Activated CD4-positive, alpha-beta T cell treated with anti-CD3 and anti-CD28 coated beads for 1 hour (primary cell): ENCODE measurements around the gene CTXN3.

Experiments
- DNase-seq: peaks from one replicate; pipeline ENCODE4 v3.0.0-alpha.2; 2020

Gene CTXN3

GRCh38 chr5:127649018-127649439 lies at the start of gene CTXN3:
TSS of gene CTXN3 (plus strand) at chr5:127649082. CDS start at chr5:127657522, 8,440 bp downstream.
- DNase-seq = no peak

DNA sequence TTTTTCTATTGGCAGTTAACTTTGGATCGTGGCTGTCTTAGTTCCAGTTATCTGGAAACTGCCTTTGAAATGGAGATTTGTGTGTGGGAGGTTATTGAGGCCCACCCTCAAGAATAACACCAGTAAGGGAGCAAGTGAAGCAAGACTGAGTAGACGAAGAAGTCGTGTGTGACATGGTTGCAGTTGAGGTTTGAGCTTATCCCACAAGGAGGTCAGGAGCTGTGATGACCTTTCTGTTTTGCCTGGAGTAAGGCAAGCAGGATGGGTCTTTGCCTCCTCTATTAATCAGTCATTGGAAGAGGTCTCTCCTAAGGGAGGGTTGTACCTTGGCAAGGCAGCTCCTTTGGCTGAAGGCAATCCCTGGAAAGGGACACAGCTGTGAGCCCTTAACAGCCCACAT lies 49.6 kb upstream of the CTXN3 start:
- DNase-seq = no peak

DNA sequence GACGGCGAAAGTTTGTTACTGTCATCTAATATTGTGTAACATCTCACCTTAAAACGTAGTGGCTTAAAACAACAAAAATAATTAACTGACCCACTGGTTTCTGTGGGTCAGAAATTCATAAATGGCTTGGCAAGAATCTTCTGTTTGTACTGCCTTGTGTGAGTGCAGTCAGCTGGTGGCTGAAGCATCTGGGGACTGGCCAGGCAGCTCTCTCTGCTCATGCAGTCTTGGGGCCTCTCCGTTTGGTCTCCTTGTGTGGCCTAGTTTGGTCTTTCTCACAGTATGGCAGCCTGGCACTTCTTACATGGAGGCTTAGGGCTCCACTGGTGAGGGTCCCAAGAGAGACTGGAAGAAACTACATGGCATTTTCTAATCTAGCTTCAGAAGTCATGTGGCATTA lies 49.0 kb upstream of the CTXN3 start:
- no peak for DNase-seq

GRCh38 chr5:127601111-127601510 lies 47.8 kb upstream of the CTXN3 start:
- DNase-seq = no peak

- DNase-seq = no peak
Measured at GRCh38 chr5:127601601-127602000, 47.3 kb upstream of the CTXN3 start.

DNA sequence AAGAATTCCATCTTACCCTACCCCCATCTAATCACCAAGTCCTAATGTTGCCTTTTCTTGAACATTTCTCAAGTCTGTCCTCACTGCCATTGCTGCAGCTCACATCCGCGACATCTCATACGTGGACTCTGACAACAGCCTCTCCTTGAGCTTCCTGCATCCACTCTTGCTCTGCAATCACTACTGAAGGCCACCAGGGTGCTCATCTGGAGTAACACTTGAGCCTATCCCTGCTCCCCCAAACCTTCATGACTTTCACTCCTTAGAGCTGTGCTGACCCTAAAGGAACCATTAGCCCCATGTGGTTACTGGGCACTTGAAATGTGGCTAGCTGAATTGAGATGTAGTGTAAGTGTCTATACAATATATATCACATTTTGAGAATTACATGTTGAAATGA lies 46.4 kb upstream of the CTXN3 start:
- DNase-seq = no peak

DNA sequence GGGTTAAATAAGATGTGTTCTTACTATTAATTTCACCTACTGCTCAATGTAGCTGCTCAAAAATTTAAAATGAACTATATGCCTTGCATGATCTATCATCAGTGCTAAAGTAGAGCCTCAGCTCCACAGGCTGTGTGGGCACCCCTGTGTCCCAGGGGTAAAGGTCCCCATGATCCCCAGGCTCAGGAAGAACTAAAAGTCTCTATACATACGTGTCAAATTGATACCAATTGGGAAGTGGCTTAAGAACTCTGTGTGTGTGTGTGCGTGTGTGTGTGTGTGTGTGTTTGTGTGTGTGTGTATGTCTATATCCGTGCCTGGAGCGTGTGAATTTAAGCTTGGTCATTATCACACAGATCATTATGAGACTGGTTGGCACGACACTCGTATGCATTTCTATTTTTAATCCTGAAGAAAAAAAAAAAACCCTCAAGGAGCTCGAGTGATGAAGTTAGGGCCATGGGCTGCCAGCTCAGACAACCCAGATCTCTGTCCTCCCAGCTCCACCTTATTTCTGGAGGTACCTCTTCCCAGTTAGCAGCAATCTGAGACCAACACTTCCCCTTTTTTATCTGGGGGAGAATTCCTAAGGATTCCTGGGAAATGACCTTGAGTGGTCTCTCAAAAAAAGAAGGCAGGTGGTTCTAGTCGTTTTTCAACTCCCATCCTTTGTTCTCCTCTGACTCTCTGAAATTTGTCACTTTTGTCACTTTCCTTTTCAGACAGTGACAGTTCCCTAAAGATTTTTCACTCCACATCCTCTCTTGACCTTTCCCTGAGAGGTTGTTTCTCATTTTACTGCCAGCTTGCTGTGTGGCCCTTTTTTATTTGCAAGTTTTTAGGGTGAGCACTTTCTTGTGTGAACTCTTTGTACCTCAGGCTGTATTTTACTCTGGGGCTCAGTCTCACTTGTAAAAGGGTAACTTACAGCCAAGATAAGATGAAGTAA lies 45.7 kb upstream of the CTXN3 start:
- DNase-seq = no peak

DNA sequence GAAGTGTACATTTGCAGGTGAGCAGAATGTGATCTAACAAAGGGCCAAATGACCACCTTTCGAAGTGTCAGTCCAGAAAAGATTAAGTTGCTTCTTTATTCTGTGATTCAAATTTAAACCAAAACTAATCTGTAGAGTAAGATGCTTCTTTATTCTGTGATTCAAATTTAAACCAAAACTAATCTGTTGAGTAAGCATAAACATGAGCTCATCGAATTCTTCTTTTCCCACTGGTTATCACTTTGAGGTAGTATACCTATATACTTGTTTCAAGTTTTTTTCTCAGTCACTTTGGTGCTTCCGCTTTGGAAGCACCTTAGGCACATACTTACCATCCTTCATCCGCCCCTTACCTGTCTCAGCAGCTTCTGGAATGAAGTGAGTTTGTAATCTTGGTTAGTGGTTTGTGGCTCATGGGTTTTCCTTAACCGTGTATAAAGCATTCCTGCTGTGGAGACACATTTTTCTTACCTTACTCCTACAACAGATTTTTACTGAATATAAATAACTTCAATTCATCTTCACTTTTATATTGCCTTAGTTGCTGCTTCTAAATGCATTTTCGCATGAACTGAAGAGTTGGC lies 40.7 kb upstream of the CTXN3 start:
- no peak for DNase-seq

GRCh38 chr5:127609011-127609410 lies 39.9 kb upstream of the CTXN3 start:
- DNase-seq = no peak

GRCh38 chr5:127609957-127610356 lies 38.9 kb upstream of the CTXN3 start:
- DNase-seq = no peak

GRCh38 chr5:127612441-127613141 lies 36.3 kb upstream of the CTXN3 start:
- DNase-seq = no peak

GRCh38 chr5:127615916-127616315 lies 33.0 kb upstream of the CTXN3 start:
- DNase-seq = no peak

GRCh38 chr5:127619908-127620479 lies 28.9 kb upstream of the CTXN3 start:
- DNase-seq = no peak

DNA sequence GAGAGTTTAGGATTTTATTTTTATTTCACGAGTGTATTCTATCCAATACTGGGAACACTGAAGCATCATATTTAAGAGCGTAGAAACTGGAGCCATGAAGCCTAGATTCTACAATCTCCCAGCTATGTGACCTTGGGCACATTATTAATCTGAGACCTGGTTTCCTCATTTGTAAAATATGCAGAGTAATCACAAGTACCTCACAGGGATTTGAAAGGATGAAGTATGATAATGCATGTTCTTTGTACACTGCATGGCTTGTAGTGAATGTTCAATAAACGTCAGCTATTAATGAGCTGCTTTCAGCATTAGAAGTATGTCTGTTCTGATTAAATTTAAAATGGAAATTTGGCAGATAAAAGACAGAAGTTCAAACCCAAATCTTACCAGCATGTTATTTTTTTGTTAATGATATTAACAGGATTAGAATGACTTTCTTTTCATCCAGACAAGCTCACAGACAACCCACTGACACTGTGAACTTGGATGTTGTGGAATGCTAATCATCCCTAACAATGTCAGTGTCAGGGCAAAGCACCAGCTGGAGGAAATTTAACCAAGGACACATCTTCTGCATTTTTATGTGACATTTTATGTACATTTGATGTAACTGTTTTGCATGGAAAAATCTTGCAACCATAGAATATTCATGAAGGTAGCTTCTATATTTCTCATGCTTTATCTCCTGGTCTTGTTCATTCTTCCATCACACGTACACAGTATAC lies 27.1 kb upstream of the CTXN3 start:
- no peak for DNase-seq

- no peak for DNase-seq
Measured at GRCh38 chr5:127634007-127634406, 14.9 kb upstream of the CTXN3 start.

GRCh38 chr5:127639828-127640227 lies 9.1 kb upstream of the CTXN3 start:
- DNase-seq = no peak

- DNase-seq = no peak
Measured at GRCh38 chr5:127642949-127643348, 5.9 kb upstream of the CTXN3 start.

DNA sequence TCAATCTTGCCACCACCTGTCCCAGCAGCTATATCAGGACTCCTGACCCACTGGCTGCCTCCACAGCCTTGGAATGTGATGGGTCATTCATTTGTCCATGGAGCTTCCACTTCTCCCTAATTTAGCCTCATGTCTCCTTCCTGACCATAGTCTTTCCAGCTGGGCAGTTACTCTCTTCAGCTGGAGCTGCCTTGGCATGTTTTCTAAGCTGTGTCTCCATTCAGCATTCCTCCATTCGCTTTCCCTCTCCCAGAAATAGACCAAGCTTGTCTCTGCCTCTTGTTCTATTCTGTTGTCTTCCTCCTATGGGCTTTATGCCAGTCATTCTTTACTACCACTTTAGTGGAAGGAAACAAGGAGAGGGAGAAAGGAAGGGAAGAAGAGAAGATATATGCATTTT lies 5.3 kb upstream of the CTXN3 start:
- DNase-seq = no peak

GRCh38 chr5:127645300-127645726 lies 3.6 kb upstream of the CTXN3 start:
- DNase-seq = no peak

DNA sequence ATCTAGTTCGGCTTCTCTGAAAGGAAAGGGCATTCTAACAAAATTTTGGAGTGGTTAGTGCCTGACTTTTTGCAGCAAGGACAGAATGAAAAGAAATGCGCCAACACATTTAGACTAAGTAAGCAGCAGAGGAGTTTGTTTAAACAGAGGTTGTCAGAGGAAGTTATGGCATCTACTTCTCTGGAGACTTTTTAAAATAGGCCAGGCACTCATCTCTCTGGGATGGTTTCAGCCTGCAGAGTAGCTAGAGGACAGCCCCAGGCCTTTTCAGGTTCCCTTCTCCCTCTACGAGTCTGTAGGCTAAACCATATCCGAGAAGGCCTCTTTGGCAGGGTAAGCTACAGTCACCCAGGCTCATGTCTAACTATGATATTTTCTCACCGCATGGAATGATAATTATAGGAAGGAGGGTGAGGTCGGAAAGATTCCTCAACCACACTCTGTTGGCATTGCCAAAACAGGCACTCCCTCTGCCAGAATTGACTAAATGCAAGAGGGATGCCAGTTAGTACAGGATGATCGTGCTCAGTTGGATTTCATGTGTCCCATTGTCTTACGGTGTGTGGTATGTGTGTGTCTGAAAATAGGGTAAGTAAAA lies 1.4 kb upstream of the CTXN3 start:
- DNase-seq = no peak

DNA sequence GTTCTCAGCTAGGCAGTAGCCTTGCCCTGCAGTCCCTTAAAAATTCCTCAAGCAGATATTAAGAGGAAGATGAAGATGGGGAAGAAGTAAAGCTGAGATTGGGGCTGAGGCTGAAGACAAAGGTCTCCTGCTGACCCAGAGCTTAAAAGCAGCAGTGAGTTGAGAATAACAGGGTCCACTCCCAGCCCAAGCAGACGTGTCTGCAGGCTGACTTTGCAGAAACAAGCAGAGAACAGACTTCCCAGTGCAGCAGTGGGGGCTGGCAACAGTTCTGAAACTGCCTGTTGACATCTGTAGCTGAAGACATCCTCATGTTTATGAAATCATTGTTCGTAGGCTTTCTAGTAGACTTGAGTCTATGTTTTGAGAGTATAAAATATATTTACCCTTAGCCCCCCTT lies 1.1 kb downstream of the CTXN3 start:
- DNase-seq = no peak

DNA sequence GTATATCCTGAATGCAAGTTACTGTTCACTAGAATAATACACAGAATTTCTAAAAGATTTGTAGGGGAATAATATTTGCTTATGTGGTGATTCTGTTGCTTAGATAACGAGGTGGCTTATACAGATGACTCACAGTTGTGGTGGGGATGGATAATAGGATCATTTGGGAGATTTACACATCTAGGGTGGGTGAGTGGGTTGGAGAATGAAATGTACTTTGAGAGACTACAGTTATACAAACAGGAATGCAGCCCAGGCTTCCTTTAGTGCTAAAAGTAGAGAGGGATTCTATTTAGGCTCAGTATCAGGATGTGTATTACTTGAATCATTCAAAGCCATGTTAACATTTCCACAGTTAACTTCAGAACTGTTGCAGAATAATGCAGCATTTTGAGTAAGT lies 1.8 kb downstream of the CTXN3 start:
- DNase-seq = no peak
